ENCODE results near the gene SDCBP2. TPM values are rescaled to one million over a fixed set of nuclear protein-coding genes. Genes with fewer than 3 reads are reported as not detected.

Gene SDCBP2
- total RNA-seq, 1 donor from 2014 or later = 4.6 TPM

DNA sequence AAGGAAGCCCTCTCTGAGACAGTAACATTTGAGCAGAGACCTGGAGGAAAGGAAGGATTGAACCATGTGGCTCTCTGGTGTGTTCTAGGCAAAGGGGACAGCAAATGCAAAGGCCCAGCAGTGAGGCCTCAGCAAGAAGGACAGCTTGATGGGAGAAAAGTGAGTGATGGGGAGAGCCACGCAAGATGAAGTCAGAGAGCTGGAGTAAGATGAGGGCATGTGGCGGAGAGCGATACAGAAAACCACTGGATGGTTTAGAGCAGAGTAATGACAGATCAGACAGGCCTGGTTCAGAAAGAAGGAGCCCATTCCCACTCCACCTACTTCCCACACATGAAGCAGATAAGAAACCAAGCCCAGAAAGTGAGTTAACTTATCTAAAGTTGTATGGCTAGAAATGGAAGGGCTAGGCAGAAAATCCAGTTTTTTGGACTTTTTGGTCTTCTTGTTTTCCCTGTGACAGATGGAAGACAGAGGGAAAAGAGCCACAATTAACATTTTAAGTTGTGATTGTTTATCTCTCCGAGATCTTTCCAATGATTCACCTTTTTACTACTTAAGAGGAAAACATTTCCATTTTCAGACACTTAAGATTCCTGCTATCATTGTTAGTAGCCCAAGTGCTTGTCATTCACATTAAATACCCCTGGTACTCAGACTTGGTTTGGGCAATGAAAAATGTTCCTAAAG, 63.6 kb downstream of the SDCBP2 start:
- no peak overlapping the region for H3K27ac ChIP-seq (ENCODE audit: low read depth, low read length)
- peak; percentile 30 for DNase-seq (ENCODE audit: low read depth)
- no peaks in the 10 kb centered on the region for H3K9me3 ChIP-seq (ENCODE audit: insufficient read depth, low read depth, low read length)
- no peaks in the 10 kb centered on the region for H3K9me3 Mint-ChIP-seq (ENCODE audit: unreplicated experiment)
- peak overlapping the region; percentile 90 for H3K4me2 ChIP-seq (ENCODE audit: low read length)
- peaks cover 10% of the 10 kb centered on the region for H3K4me1 ChIP-seq (ENCODE audit: insufficient read depth, low read length)
- peak overlapping the region; percentile 92 for H2AFZ ChIP-seq (ENCODE audit: low read depth, low read length)
- H3K4me1 Mint-ChIP-seq (ENCODE audit: low read depth, unreplicated experiment) = peaks cover 7% of the 10 kb centered on the region
- H3K36me3 Mint-ChIP-seq (ENCODE audit: low read depth, unreplicated experiment) = no peaks in the 10 kb centered on the region
- peaks cover 3% of the 10 kb centered on the region for H3K36me3 ChIP-seq (ENCODE audit: insufficient read depth, low read length)
- TF ChIP-seq EZH2 (IDR thresholded peaks at IDR 0.05; ENCODE audit: insufficient read depth, low read length) = no peak
- TF ChIP-seq, protein P1, sequence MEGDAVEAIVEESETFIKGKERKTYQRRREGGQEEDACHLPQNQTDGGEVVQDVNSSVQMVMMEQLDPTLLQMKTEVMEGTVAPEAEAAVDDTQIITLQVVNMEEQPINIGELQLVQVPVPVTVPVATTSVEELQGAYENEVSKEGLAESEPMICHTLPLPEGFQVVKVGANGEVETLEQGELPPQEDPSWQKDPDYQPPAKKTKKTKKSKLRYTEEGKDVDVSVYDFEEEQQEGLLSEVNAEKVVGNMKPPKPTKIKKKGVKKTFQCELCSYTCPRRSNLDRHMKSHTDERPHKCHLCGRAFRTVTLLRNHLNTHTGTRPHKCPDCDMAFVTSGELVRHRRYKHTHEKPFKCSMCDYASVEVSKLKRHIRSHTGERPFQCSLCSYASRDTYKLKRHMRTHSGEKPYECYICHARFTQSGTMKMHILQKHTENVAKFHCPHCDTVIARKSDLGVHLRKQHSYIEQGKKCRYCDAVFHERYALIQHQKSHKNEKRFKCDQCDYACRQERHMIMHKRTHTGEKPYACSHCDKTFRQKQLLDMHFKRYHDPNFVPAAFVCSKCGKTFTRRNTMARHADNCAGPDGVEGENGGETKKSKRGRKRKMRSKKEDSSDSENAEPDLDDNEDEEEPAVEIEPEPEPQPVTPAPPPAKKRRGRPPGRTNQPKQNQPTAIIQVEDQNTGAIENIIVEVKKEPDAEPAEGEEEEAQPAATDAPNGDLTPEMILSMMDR (IDR thresholded peaks at IDR 0.05; ENCODE audit: insufficient read depth, low read depth, low read length) = no peak
- H4K20me1 ChIP-seq (ENCODE audit: insufficient read depth, low read length) = peaks cover 15% of the 10 kb centered on the region
- H3K9ac ChIP-seq (ENCODE audit: low read length) = peak overlapping the region; percentile 72
- H3K4me3 Mint-ChIP-seq (ENCODE audit: unreplicated experiment) = peak overlapping the region; percentile 86
- peaks cover 7% of the 10 kb centered on the region for H3K27me3 ChIP-seq (ENCODE audit: insufficient read depth, low read length)
- peak overlapping the region; percentile 65 for H3K4me3 ChIP-seq (ENCODE audit: insufficient read depth, low read depth, low read length)
- no peaks in the 10 kb centered on the region for H3K79me2 ChIP-seq (ENCODE audit: insufficient read depth, low read length)
- H3K27me3 Mint-ChIP-seq (ENCODE audit: low read depth, unreplicated experiment) = no peaks in the 10 kb centered on the region
- no peak overlapping the region for H3K27ac Mint-ChIP-seq (ENCODE audit: unreplicated experiment)
- FAIRE-seq = no peak

DNA sequence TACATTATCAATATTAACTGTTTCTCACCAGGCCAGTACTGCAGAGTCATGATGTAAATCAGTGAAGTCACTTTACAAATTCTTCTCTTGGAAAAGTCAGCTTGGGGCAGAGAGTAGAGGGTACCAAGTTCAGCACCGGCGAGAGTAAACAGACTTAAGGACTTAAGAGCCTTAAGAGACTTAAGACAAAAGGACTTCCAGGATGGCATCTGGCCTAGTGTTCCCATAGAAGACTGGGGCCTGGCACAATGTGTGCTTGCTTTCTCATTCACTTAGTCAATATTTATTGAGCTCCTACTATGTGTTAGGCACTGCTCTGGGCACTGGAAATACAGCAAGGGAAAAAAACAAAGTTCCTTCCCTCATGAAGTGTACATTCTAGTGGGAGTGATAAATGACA, 64.2 kb downstream of the SDCBP2 start:
- H3K36me3 ChIP-seq (ENCODE audit: insufficient read depth, low read length) = peaks cover 2% of the 10 kb centered on the region
- no peak for TF ChIP-seq EZH2 (IDR thresholded peaks at IDR 0.05; ENCODE audit: insufficient read depth, low read length)
- TF ChIP-seq, protein P1 (IDR thresholded peaks at IDR 0.05; ENCODE audit: insufficient read depth, low read depth, low read length) = no peak
- no peaks in the 10 kb centered on the region for H3K36me3 Mint-ChIP-seq (ENCODE audit: low read depth, unreplicated experiment)
- no peak for DNase-seq (ENCODE audit: low read depth)
- H3K27ac ChIP-seq (ENCODE audit: low read depth, low read length) = no peak overlapping the region
- H3K9me3 ChIP-seq (ENCODE audit: insufficient read depth, low read depth, low read length) = no peaks in the 10 kb centered on the region
- H3K27me3 Mint-ChIP-seq (ENCODE audit: low read depth, unreplicated experiment) = no peaks in the 10 kb centered on the region
- FAIRE-seq = no peak
- H3K9ac ChIP-seq (ENCODE audit: low read length) = no peak overlapping the region
- peaks cover 8% of the 10 kb centered on the region for H3K27me3 ChIP-seq (ENCODE audit: insufficient read depth, low read length)
- no peak overlapping the region for H3K4me2 ChIP-seq (ENCODE audit: low read length)
- H4K20me1 ChIP-seq (ENCODE audit: insufficient read depth, low read length) = peaks cover 15% of the 10 kb centered on the region
- H3K4me3 Mint-ChIP-seq (ENCODE audit: unreplicated experiment) = peak overlapping the region; percentile 86
- H3K4me1 ChIP-seq (ENCODE audit: insufficient read depth, low read length) = peaks cover 10% of the 10 kb centered on the region
- no peak overlapping the region for H3K4me3 ChIP-seq (ENCODE audit: insufficient read depth, low read depth, low read length)
- no peaks in the 10 kb centered on the region for H3K9me3 Mint-ChIP-seq (ENCODE audit: unreplicated experiment)
- H3K79me2 ChIP-seq (ENCODE audit: insufficient read depth, low read length) = no peaks in the 10 kb centered on the region
- no peak overlapping the region for H3K27ac Mint-ChIP-seq (ENCODE audit: unreplicated experiment)
- H3K4me1 Mint-ChIP-seq (ENCODE audit: low read depth, unreplicated experiment) = peaks cover 7% of the 10 kb centered on the region
- H2AFZ ChIP-seq (ENCODE audit: low read depth, low read length) = no peak overlapping the region

DNA sequence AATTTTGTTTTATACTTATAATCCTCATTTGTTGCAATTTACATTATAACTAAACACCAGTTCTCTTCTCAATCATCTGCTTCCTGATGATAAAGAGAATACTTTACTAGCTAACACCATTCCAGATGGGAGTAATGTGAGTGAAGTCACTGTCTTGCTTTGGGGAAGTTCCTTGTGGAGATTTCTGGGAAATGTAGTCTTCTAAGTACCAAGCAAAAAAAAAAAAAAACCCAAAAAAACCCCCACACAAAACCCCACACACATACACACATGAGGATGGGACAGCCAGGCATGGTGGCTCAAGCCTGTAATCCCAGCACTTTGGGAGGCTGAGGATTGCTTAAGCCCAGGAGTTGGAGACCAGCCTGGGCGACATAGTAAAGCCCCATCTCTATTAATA, 65.1 kb downstream of the SDCBP2 start:
- peaks cover 7% of the 10 kb centered on the region for H3K4me1 Mint-ChIP-seq (ENCODE audit: low read depth, unreplicated experiment)
- Histone ChIP-seq H3K9ac (ENCODE audit: low read length) (no peak overlapping the region), H3K27me3 (ENCODE audit: insufficient read depth, low read length) (peaks cover 8% of the 10 kb centered on the region), H3K9me3 (ENCODE audit: insufficient read depth, low read depth, low read length) (no peaks in the 10 kb centered on the region), H3K79me2 (ENCODE audit: insufficient read depth, low read length) (no peaks in the 10 kb centered on the region), H3K4me3 (ENCODE audit: insufficient read depth, low read depth, low read length) (no peak overlapping the region), H3K4me2 (ENCODE audit: low read length) (no peak overlapping the region), H4K20me1 (ENCODE audit: insufficient read depth, low read length) (peaks cover 15% of the 10 kb centered on the region), H2AFZ (ENCODE audit: low read depth, low read length) (no peak overlapping the region), H3K36me3 (ENCODE audit: insufficient read depth, low read length) (no peaks in the 10 kb centered on the region), H3K27ac (ENCODE audit: low read depth, low read length) (no peak overlapping the region), H3K4me1 (ENCODE audit: insufficient read depth, low read length) (peaks cover 10% of the 10 kb centered on the region)
- peak; percentile 16 for DNase-seq (ENCODE audit: low read depth)
- H3K4me3 Mint-ChIP-seq (ENCODE audit: unreplicated experiment) = no peak overlapping the region
- no peaks in the 10 kb centered on the region for H3K27me3 Mint-ChIP-seq (ENCODE audit: low read depth, unreplicated experiment)
- no peaks in the 10 kb centered on the region for H3K9me3 Mint-ChIP-seq (ENCODE audit: unreplicated experiment)
- FAIRE-seq = no peak
- H3K36me3 Mint-ChIP-seq (ENCODE audit: low read depth, unreplicated experiment) = no peaks in the 10 kb centered on the region
- no peak overlapping the region for H3K27ac Mint-ChIP-seq (ENCODE audit: unreplicated experiment)
- TF ChIP-seq, protein P1 (IDR thresholded peaks at IDR 0.05; ENCODE audit: insufficient read depth, low read depth, low read length) = no peak
- TF ChIP-seq EZH2 (IDR thresholded peaks at IDR 0.05; ENCODE audit: insufficient read depth, low read length) = no peak

All from astrocyte (in vitro differentiated cells and primary cell).